ENCODE measurements around the gene DAPK2.

The DAPK2 gene

GRCh38 chr15:63986751-63987341, 59.4 kb downstream of the DAPK2 start:
- TF ChIP-seq, protein P1, sequence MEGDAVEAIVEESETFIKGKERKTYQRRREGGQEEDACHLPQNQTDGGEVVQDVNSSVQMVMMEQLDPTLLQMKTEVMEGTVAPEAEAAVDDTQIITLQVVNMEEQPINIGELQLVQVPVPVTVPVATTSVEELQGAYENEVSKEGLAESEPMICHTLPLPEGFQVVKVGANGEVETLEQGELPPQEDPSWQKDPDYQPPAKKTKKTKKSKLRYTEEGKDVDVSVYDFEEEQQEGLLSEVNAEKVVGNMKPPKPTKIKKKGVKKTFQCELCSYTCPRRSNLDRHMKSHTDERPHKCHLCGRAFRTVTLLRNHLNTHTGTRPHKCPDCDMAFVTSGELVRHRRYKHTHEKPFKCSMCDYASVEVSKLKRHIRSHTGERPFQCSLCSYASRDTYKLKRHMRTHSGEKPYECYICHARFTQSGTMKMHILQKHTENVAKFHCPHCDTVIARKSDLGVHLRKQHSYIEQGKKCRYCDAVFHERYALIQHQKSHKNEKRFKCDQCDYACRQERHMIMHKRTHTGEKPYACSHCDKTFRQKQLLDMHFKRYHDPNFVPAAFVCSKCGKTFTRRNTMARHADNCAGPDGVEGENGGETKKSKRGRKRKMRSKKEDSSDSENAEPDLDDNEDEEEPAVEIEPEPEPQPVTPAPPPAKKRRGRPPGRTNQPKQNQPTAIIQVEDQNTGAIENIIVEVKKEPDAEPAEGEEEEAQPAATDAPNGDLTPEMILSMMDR (IDR thresholded peaks at IDR 0.05) = no peak
- no peak for TF ChIP-seq ZFX (IDR thresholded peaks at IDR 0.05; ENCODE audit: borderline replicate concordance)
- H3K27ac ChIP-seq = no peak overlapping the region

DNA sequence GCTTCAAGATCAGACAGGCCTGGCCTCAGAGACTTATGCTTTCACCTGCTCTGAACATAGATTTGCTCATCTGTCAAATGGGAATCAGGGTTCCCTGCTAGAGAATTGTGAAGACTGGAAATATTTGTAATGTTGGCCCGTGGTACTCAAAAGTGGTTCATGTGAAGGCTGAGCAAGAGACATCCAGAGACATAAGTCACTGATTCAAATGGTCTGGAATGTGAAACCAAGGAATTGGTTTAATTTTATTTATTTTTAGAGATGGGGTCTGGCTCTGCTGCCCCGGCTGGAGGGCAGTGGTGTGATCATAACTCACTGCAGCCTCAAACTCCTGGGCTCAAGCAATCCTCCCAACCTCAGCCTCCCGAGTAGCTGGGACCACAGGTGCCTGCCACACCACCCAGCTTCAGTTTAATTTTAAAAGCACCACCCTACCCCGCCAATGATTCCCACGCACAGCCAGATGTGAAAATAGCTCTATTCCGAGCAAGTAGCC, 60.1 kb downstream of the DAPK2 start:
- H3K27ac ChIP-seq = no peak overlapping the region
- no peak for TF ChIP-seq ZFX (IDR thresholded peaks at IDR 0.05; ENCODE audit: borderline replicate concordance)
- TF ChIP-seq, protein P1 (IDR thresholded peaks at IDR 0.05) = no peak

- no peak for TF ChIP-seq ZFX (IDR thresholded peaks at IDR 0.05; ENCODE audit: borderline replicate concordance)
- TF ChIP-seq, protein P1 (IDR thresholded peaks at IDR 0.05) = no peak
- no peak overlapping the region for H3K27ac ChIP-seq
Measured at GRCh38 chr15:63985221-63986184, 60.8 kb downstream of the DAPK2 start.

DNA sequence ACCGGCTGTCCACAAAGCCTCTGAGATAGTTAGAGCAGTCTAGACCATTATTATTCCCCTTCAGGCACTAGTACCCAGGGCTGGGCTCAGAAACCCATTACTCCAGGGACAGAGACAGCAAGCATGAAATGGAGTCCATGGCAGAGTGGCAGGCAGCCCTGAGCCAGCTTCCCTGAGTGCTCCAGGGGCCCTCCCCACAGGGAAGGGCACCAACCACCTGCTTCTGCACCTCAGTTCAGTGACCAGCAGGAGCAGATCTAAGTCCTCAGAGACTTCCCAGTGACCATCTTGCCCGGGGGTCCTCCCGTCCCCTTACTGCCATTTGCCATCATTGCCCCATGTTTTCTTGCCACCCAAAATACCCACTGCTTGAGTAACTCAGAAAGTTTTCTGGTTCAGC, 62.0 kb downstream of the DAPK2 start:
- TF ChIP-seq ZFX (IDR thresholded peaks at IDR 0.05; ENCODE audit: borderline replicate concordance) = no peak
- TF ChIP-seq, protein P1 (IDR thresholded peaks at IDR 0.05) = no peak
- H3K27ac ChIP-seq = no peak overlapping the region

DNA sequence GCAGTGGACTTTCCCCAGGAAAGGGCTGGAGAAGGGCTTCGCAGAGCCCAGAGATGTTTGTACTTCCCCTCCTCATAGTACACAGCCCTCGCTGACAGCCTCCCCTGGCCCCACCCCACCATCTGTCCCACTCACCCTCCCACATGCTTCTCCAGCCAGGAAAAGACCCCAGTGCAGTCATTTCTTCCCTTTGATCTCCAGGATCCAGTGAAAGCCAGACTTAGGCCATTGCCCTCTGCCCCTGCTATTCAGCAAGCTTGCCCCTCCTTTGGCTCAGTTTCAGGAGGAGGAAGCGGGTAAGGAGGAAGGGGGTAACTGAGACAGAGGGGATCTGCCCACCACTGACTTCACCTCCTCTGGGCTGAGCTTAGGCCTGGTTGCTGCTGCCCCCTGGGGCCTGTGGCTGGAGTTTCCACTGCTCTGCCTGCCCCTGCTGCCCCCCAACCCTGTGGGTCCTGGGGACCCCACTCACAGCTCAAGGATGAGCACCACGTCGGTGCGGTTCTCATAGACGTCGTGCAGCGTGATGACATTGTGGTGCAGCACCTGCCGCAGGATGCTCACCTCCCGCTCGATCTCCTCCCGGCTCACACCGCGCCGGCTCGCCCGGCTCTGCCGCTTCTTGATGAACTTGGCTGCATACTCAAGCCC, 63.1 kb downstream of the DAPK2 start:
- H3K27ac ChIP-seq = no peak overlapping the region

GRCh38 chr15:63982381-63982854, 63.9 kb downstream of the DAPK2 start:
- TF ChIP-seq ZFX (IDR thresholded peaks at IDR 0.05; ENCODE audit: borderline replicate concordance) = no peak
- TF ChIP-seq, protein P1 (IDR thresholded peaks at IDR 0.05) = no peak
- H3K27ac ChIP-seq = no peak overlapping the region

More for the DNA sequence above, 63.1 kb downstream of the DAPK2 start:
- TF ChIP-seq ZFX (IDR thresholded peaks at IDR 0.05; ENCODE audit: borderline replicate concordance) = no peak
- TF ChIP-seq, protein P1 (IDR thresholded peaks at IDR 0.05) = no peak

All from 22Rv1 (cell line).